ENCODE results near the gene KIRREL2. TPM values are rescaled to one million over a fixed set of nuclear protein-coding genes. Genes with fewer than 3 reads are reported as not detected.

KIRREL2 gene
- total and polyA plus RNA-seq, 2 donors (not counting 1 experiment from before 2014, with no cell fraction given): not detected

GRCh38 chr19:35915443-35915842 is 58.7 kb downstream of the KIRREL2 start:
- Histone ChIP-seq H3K4me1 (ENCODE audit: control insufficient read depth in 2 of 2, insufficient read depth in 2 of 2, low read length in 2 of 2) (peaks cover 13 to 32% of the 10 kb centered on the region in 2 donors), H3K4me2 (replicated peaks; ENCODE audit: low read depth, low read length, poor library complexity, severe bottlenecking) (no peak overlapping the region), H3K27ac (ENCODE audit: low read length in 2 of 2) (no peak overlapping the region), H3K27me3 (replicated peaks in 1 of 4; ENCODE audit: control extremely low read depth in 1 of 4, control insufficient read depth in 3 of 4, insufficient read depth in 4 of 4, low read length in 3 of 4) (no peaks in the 10 kb centered on the region), H3K79me2 (ENCODE audit: control insufficient read depth, insufficient read depth, low read length) (no peaks in the 10 kb centered on the region), H3K9me3 (ENCODE audit: control extremely low read depth in 1 of 3, control insufficient read depth in 2 of 3, insufficient read depth in 1 of 3, low read length in 2 of 3) (no peaks in the 10 kb centered on the region), H4K20me1 (ENCODE audit: control insufficient read depth, insufficient read depth, low read length, poor library complexity, severe bottlenecking) (no peaks in the 10 kb centered on the region), H3K36me3 (replicated peaks in 1 of 2; ENCODE audit: control extremely low read depth in 1 of 2, control insufficient read depth in 1 of 2, extremely low read depth in 1 of 2, insufficient read depth in 2 of 2, low read length in 1 of 2) (no peaks in the 10 kb centered on the region), H3K4me3 (ENCODE audit: control extremely low read depth in 1 of 5, extremely low read depth in 1 of 5, insufficient read depth in 1 of 5, low read depth in 2 of 5, low read length in 4 of 5) (no peak overlapping the region), H2AFZ (ENCODE audit: insufficient read depth, low read depth, low read length, poor library complexity, severe bottlenecking) (no peak overlapping the region), H3K9ac (ENCODE audit: low read length) (no peak overlapping the region)
- no peaks in the 10 kb centered on the region for H3K27me3 Mint-ChIP-seq
- ATAC-seq (ENCODE audit: low read depth) (no peak), DNase-seq (no peak)
- intact Hi-C loops (cut with micrococcal nuclease): no loop called here
- H3K4me1 Mint-ChIP-seq: peaks cover 23% of the 10 kb centered on the region
- no CpG with 5 or more reads among the region's 3 CpGs for WGBS (ENCODE audit: insufficient coverage)
- H3K27ac Mint-ChIP-seq: no peak overlapping the region
- TF ChIP-seq, protein P1, sequence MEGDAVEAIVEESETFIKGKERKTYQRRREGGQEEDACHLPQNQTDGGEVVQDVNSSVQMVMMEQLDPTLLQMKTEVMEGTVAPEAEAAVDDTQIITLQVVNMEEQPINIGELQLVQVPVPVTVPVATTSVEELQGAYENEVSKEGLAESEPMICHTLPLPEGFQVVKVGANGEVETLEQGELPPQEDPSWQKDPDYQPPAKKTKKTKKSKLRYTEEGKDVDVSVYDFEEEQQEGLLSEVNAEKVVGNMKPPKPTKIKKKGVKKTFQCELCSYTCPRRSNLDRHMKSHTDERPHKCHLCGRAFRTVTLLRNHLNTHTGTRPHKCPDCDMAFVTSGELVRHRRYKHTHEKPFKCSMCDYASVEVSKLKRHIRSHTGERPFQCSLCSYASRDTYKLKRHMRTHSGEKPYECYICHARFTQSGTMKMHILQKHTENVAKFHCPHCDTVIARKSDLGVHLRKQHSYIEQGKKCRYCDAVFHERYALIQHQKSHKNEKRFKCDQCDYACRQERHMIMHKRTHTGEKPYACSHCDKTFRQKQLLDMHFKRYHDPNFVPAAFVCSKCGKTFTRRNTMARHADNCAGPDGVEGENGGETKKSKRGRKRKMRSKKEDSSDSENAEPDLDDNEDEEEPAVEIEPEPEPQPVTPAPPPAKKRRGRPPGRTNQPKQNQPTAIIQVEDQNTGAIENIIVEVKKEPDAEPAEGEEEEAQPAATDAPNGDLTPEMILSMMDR (IDR thresholded peaks at IDR 0.05): no peak
- TF ChIP-seq EZH2 (IDR thresholded peaks at IDR 0.05; ENCODE audit: borderline replicate concordance, insufficient read depth, low read depth, low read length, poor library complexity, severe bottlenecking): no peak
- ChIA-PET POLR2A (no interaction called here), CTCF (interaction anchor here (0.5 to 1.2 kb wide), 2 partner anchors 10 to 684 kb away, joined by 3 to 4 read pairs; no protein-coding TSS in a partner anchor)
- no peaks in the 10 kb centered on the region for H3K9me3 Mint-ChIP-seq (ENCODE audit: insufficient read depth)
- no peak overlapping the region for H3K4me3 Mint-ChIP-seq

Small RNAs within 50 kb of the gene (small RNA-seq; reads per million reads assigned to genes)
- not detected for gene RN7SL402P (ENCODE audit: insufficient read length, low read depth, low replicate concordance)

Other genes with a start within 250 kb of the KIRREL2 start
- 32.2 and 35.3 TPM in 2 replicates for gene HAUS5, start 244.2 kb upstream of the KIRREL2 start, total RNA-seq
- gene HAUS5, start 244.2 kb upstream of the KIRREL2 start, polyA plus RNA-seq: 42.8 and 52.3 TPM in 2 replicates
- gene RBM42, start 227.9 kb upstream of the KIRREL2 start, total RNA-seq: 52.0 and 52.7 TPM in 2 replicates
- 42.1 and 42.9 TPM in 2 replicates for gene RBM42, start 227.9 kb upstream of the KIRREL2 start, polyA plus RNA-seq
- 0.42 and 1.3 TPM in 2 replicates for gene ETV2, start 215.2 kb upstream of the KIRREL2 start, total RNA-seq
- gene ETV2, start 215.2 kb upstream of the KIRREL2 start, polyA plus RNA-seq: 0.20 and 0.49 TPM in 2 replicates
- gene COX6B1, start 208.6 kb upstream of the KIRREL2 start, total RNA-seq: 214 and 215 TPM in 2 replicates
- gene COX6B1, start 208.6 kb upstream of the KIRREL2 start, polyA plus RNA-seq: 202 and 387 TPM in 2 replicates
- gene UPK1A, start 190.4 kb upstream of the KIRREL2 start, total RNA-seq: not detected in 2 replicates
- 0.16 and 0.17 TPM in 2 replicates for gene UPK1A, start 190.4 kb upstream of the KIRREL2 start, polyA plus RNA-seq
- gene ZBTB32, start 152.4 kb upstream of the KIRREL2 start, total RNA-seq: 28.1 and 30.9 TPM in 2 replicates
- gene ZBTB32, start 152.4 kb upstream of the KIRREL2 start, polyA plus RNA-seq: 8.5 and 18.9 TPM in 2 replicates
- 84.5 and 85.6 TPM in 2 replicates for gene KMT2B, start 138.9 kb upstream of the KIRREL2 start, total RNA-seq
- gene KMT2B, start 138.9 kb upstream of the KIRREL2 start, polyA plus RNA-seq: 96.9 and 106 TPM in 2 replicates
- gene IGFLR1, start 114.5 kb upstream of the KIRREL2 start, total RNA-seq: 245 and 248 TPM in 2 replicates
- gene IGFLR1, start 114.5 kb upstream of the KIRREL2 start, polyA plus RNA-seq: 110 and 130 TPM in 2 replicates
- 62.1 and 62.7 TPM in 2 replicates for gene U2AF1L4, start 111.5 kb upstream of the KIRREL2 start, total RNA-seq
- gene U2AF1L4, start 111.5 kb upstream of the KIRREL2 start, polyA plus RNA-seq: 89.7 and 170 TPM in 2 replicates
- gene PSENEN, start 111.3 kb upstream of the KIRREL2 start, total RNA-seq: 29.1 and 36.4 TPM in 2 replicates
- 11.7 and 17.7 TPM in 2 replicates for gene PSENEN, start 111.3 kb upstream of the KIRREL2 start, polyA plus RNA-seq
- 22.3 and 22.8 TPM in 2 replicates for gene LIN37, start 108.3 kb upstream of the KIRREL2 start, total RNA-seq
- gene LIN37, start 108.3 kb upstream of the KIRREL2 start, polyA plus RNA-seq: 64.1 and 76.1 TPM in 2 replicates
- not detected in 2 replicates for gene HSPB6, start 99.9 kb upstream of the KIRREL2 start, total RNA-seq
- gene HSPB6, start 99.9 kb upstream of the KIRREL2 start, polyA plus RNA-seq: not detected in 2 replicates
- gene PROSER3, start 98.7 kb upstream of the KIRREL2 start, total RNA-seq: 61.0 and 65.6 TPM in 2 replicates
- 26.0 and 30.7 TPM in 2 replicates for gene PROSER3, start 98.7 kb upstream of the KIRREL2 start, polyA plus RNA-seq
- 18.2 and 21.6 TPM in 2 replicates for gene ARHGAP33, start 81.3 kb upstream of the KIRREL2 start, total RNA-seq
- gene ARHGAP33, start 81.3 kb upstream of the KIRREL2 start, polyA plus RNA-seq: 27.8 and 28.7 TPM in 2 replicates
- not detected in 2 replicates for gene PRODH2, start 44.1 kb upstream of the KIRREL2 start, total RNA-seq
- gene PRODH2, start 44.1 kb upstream of the KIRREL2 start, polyA plus RNA-seq: not detected in 2 replicates
- gene NPHS1, start 4.4 kb upstream of the KIRREL2 start, total RNA-seq: not detected in 2 replicates
- gene NPHS1, start 4.4 kb upstream of the KIRREL2 start, polyA plus RNA-seq: not detected in 2 replicates
- gene APLP1, start 11.7 kb downstream of the KIRREL2 start, total RNA-seq: not detected in 2 replicates
- gene APLP1, start 11.7 kb downstream of the KIRREL2 start, polyA plus RNA-seq: 0.06 TPM in 1 of 2 replicates, not detected in the other
- gene NFKBID, start 43.6 kb downstream of the KIRREL2 start, total RNA-seq: 272 and 276 TPM in 2 replicates
- gene NFKBID, start 43.6 kb downstream of the KIRREL2 start, polyA plus RNA-seq: 111 and 618 TPM in 2 replicates
- gene HCST, start 45.6 kb downstream of the KIRREL2 start, total RNA-seq: 2.9 and 4.8 TPM in 2 replicates
- 29.8 and 40.6 TPM in 2 replicates for gene HCST, start 45.6 kb downstream of the KIRREL2 start, polyA plus RNA-seq
- 2.7 and 3.3 TPM in 2 replicates for gene TYROBP, start 51.4 kb downstream of the KIRREL2 start, total RNA-seq
- 14.8 and 25.6 TPM in 2 replicates for gene TYROBP, start 51.4 kb downstream of the KIRREL2 start, polyA plus RNA-seq
- 1.6 and 2.1 TPM in 2 replicates for gene LRFN3, start 79.5 kb downstream of the KIRREL2 start, total RNA-seq
- 0.62 and 0.79 TPM in 2 replicates for gene LRFN3, start 79.5 kb downstream of the KIRREL2 start, polyA plus RNA-seq
- 24.2 and 24.6 TPM in 2 replicates for gene SDHAF1, start 138.3 kb downstream of the KIRREL2 start, total RNA-seq
- gene SDHAF1, start 138.3 kb downstream of the KIRREL2 start, polyA plus RNA-seq: 11.8 and 22.0 TPM in 2 replicates
- gene SYNE4, start 151.9 kb downstream of the KIRREL2 start, total RNA-seq: 2.4 and 3.4 TPM in 2 replicates
- gene SYNE4, start 151.9 kb downstream of the KIRREL2 start, polyA plus RNA-seq: 2.3 and 2.5 TPM in 2 replicates
- gene ALKBH6, start 157.3 kb downstream of the KIRREL2 start, total RNA-seq: 49.4 and 54.5 TPM in 2 replicates
- gene ALKBH6, start 157.3 kb downstream of the KIRREL2 start, polyA plus RNA-seq: 56.5 and 65.5 TPM in 2 replicates
- 1.3 and 1.8 TPM in 2 replicates for gene CLIP3, start 176.0 kb downstream of the KIRREL2 start, total RNA-seq
- 0.42 and 0.55 TPM in 2 replicates for gene CLIP3, start 176.0 kb downstream of the KIRREL2 start, polyA plus RNA-seq
- 3.9 and 4.5 TPM in 2 replicates for gene THAP8, start 197.4 kb downstream of the KIRREL2 start, total RNA-seq
- 2.8 and 5.7 TPM in 2 replicates for gene THAP8, start 197.4 kb downstream of the KIRREL2 start, polyA plus RNA-seq
- gene WDR62, start 198.0 kb downstream of the KIRREL2 start, total RNA-seq: 1.9 and 3.0 TPM in 2 replicates
- gene WDR62, start 198.0 kb downstream of the KIRREL2 start, polyA plus RNA-seq: 1.8 and 1.9 TPM in 2 replicates

Measured in B cell (primary cell).